ENCODE measurements around the gene C5orf63.

- TF ChIP-seq RXRA (IDR thresholded peaks at IDR 0.05) (no peak), MAX (IDR thresholded peaks at IDR 0.05) (no peak), CTCF (IDR thresholded peaks at IDR 0.05; ENCODE audit: low read depth, low read length, missing input control) (no peak), TAF1 (conservative IDR thresholded peaks at IDR 0.05) (no peak), GABPA (IDR thresholded peaks at IDR 0.05 in 1 of 2, conservative IDR thresholded peaks at IDR 0.05 in 1 of 2) (no peak)
Observed at GRCh38 chr5:127112347-127112864, 39.1 kb upstream of the C5orf63 start.

All from liver (tissue), 3 donors.